T-helper 17 cell (primary cell): ENCODE results near the gene LIN54. TPM values are rescaled to one million over a fixed set of nuclear protein-coding genes. Genes with fewer than 3 reads are reported as not detected.
"Not testable (repeated sequence)": the region's sequence is repeated elsewhere in the genome, so short reads cannot be mapped to it uniquely, and the experiment has no call there.

Experiments used
- ATAC-seq: fragments of 150-1000 bp; cut with Tn5 transposase; 2 replicates; pipeline ENCODE4 v1.10.0; 2021; ENCODE audit warnings: mild to moderate bottlenecking, moderate library complexity
- DNase-seq, 3 donors: peaks; one replicate each; pipeline versions ENCODE4 v3.0.0 to v3.0.0-alpha.2; 2020 to 2021
- H3K9me3 ChIP-seq: one replicate; pipeline ENCODE4 v1.7.0; 2013; ENCODE audit warnings: low read length, mild to moderate bottlenecking; ENCODE audit not compliant: control insufficient read depth, poor library complexity, severe bottlenecking
- H3K27ac Mint-ChIP-seq: one replicate; pipeline ENCODE4 v1.8.0; 2022; ENCODE audit warnings: mild to moderate bottlenecking, moderate library complexity, mixed read lengths
- H3K27me3 Mint-ChIP-seq: one replicate; pipeline ENCODE4 v1.8.0; 2022; ENCODE audit warnings: mixed read lengths
- H3K36me3 Mint-ChIP-seq: one replicate; pipeline ENCODE4 v1.8.0; 2022; ENCODE audit warnings: low read depth, mixed read lengths
- H3K4me1 Mint-ChIP-seq: one replicate; pipeline ENCODE4 v1.8.0; 2022; ENCODE audit warnings: mild to moderate bottlenecking, mixed read lengths
- H3K4me3 Mint-ChIP-seq: one replicate; pipeline ENCODE4 v1.8.0; 2022; ENCODE audit warnings: mild to moderate bottlenecking, moderate library complexity, mixed read lengths
- total RNA-seq, 4 donors: library from RNA in 2 of 4; stranded (reverse) in 2 of 4; gene quantifications; one replicate each; pipeline ENCODE4 v1.2.3 and lab custom pipeline; 2022 to 2026

Gene LIN54
- total RNA-seq, 2 donors from 2014 or later = 15.2 to 16.8 TPM

GRCh38 chr4:83002329-83002728 is 8.3 kb downstream of the LIN54 start:
- H3K4me1 Mint-ChIP-seq = peaks cover 19% of the 10 kb centered on the region
- no peaks in the 10 kb centered on the region for H3K9me3 ChIP-seq
- no peaks in the 10 kb centered on the region for H3K27me3 Mint-ChIP-seq
- no peak overlapping the region for H3K27ac Mint-ChIP-seq
- ATAC-seq (no peak), DNase-seq (no peak)
- peaks cover 3% of the 10 kb centered on the region for H3K36me3 Mint-ChIP-seq
- no peak overlapping the region for H3K4me3 Mint-ChIP-seq

GRCh38 chr4:82998898-82999297 is 11.7 kb downstream of the LIN54 start:
- Mint-ChIP-seq H3K27me3 (no peaks in the 10 kb centered on the region), H3K4me3 (no peak overlapping the region), H3K4me1 (peaks cover 15% of the 10 kb centered on the region), H3K36me3 (peaks cover 3% of the 10 kb centered on the region), H3K27ac (no peak overlapping the region)
- ATAC-seq (no peak), DNase-seq (no peak)
- no peaks in the 10 kb centered on the region for H3K9me3 ChIP-seq

- no peak overlapping the region for H3K27ac Mint-ChIP-seq
- no peaks in the 10 kb centered on the region for H3K9me3 ChIP-seq
- H3K4me1 Mint-ChIP-seq = peaks cover 14% of the 10 kb centered on the region
- no peak overlapping the region for H3K4me3 Mint-ChIP-seq
- peaks cover 3% of the 10 kb centered on the region for H3K36me3 Mint-ChIP-seq
- DNase-seq (no peak), ATAC-seq (no peak)
- H3K27me3 Mint-ChIP-seq = no peaks in the 10 kb centered on the region
These were observed 15.8 kb downstream of the LIN54 start for GRCh38 chr4:82994834-82995233.

- no peaks in the 10 kb centered on the region for H3K9me3 ChIP-seq
- Mint-ChIP-seq H3K4me3 (peak overlapping the region; percentile 84), H3K36me3 (peaks cover 2% of the 10 kb centered on the region), H3K4me1 (peaks cover 16% of the 10 kb centered on the region), H3K27ac (peak overlapping the region; percentile 89), H3K27me3 (no peaks in the 10 kb centered on the region)
- DNase-seq = no peak
- peak; percentile 83 for ATAC-seq
These were observed 20.8 kb downstream of the LIN54 start for GRCh38 chr4:82989575-82990429.

- peaks cover 16% of the 10 kb centered on the region for H3K4me1 Mint-ChIP-seq
- no peak overlapping the region for H3K4me3 Mint-ChIP-seq
- peaks cover 2% of the 10 kb centered on the region for H3K36me3 Mint-ChIP-seq
- H3K27ac Mint-ChIP-seq = no peak overlapping the region
- no peak for ATAC-seq
- no peaks in the 10 kb centered on the region for H3K9me3 ChIP-seq
- DNase-seq = no peak
- no peaks in the 10 kb centered on the region for H3K27me3 Mint-ChIP-seq
These were observed 22.2 kb downstream of the LIN54 start for GRCh38 chr4:82988323-82988832.

GRCh38 chr4:82987519-82987918 is 23.1 kb downstream of the LIN54 start:
- not testable (repeated sequence) for H3K27me3 Mint-ChIP-seq, H3K36me3 Mint-ChIP-seq, H3K4me3 Mint-ChIP-seq, H3K27ac Mint-ChIP-seq, H3K9me3 ChIP-seq, DNase-seq, ATAC-seq
- peaks cover 17% of the 10 kb centered on the region for H3K4me1 Mint-ChIP-seq

GRCh38 chr4:82984459-82984858 is 26.2 kb downstream of the LIN54 start:
- Mint-ChIP-seq H3K4me1 (peaks cover 11% of the 10 kb centered on the region), H3K36me3 (peaks cover 2% of the 10 kb centered on the region), H3K27ac (no peak overlapping the region), H3K4me3 (no peak overlapping the region), H3K27me3 (no peaks in the 10 kb centered on the region)
- ATAC-seq (no peak), DNase-seq (no peak)
- H3K9me3 ChIP-seq = no peaks in the 10 kb centered on the region

GRCh38 chr4:82983444-82983843 is 27.2 kb downstream of the LIN54 start:
- H3K9me3 ChIP-seq = no peaks in the 10 kb centered on the region
- Mint-ChIP-seq H3K36me3 (peaks cover 2% of the 10 kb centered on the region), H3K4me3 (no peak overlapping the region), H3K27ac (no peak overlapping the region), H3K4me1 (peaks cover 6% of the 10 kb centered on the region), H3K27me3 (no peaks in the 10 kb centered on the region)
- no peak for DNase-seq
- no peak for ATAC-seq

- peaks cover 6% of the 10 kb centered on the region for H3K36me3 Mint-ChIP-seq
- ATAC-seq = no peak
- H3K4me1 Mint-ChIP-seq = peaks cover 8% of the 10 kb centered on the region
- H3K27me3 Mint-ChIP-seq = no peaks in the 10 kb centered on the region
- no peaks in the 10 kb centered on the region for H3K9me3 ChIP-seq
- no peak overlapping the region for H3K4me3 Mint-ChIP-seq
- DNase-seq = no peak
- H3K27ac Mint-ChIP-seq = no peak overlapping the region
These were observed 29.5 kb downstream of the LIN54 start for GRCh38 chr4:82981138-82981537.

GRCh38 chr4:82975792-82976191 is 34.8 kb downstream of the LIN54 start:
- H3K27ac Mint-ChIP-seq = no peak overlapping the region
- H3K4me3 Mint-ChIP-seq = no peak overlapping the region
- peaks cover 10% of the 10 kb centered on the region for H3K4me1 Mint-ChIP-seq
- peaks cover 9% of the 10 kb centered on the region for H3K36me3 Mint-ChIP-seq
- DNase-seq (no peak), ATAC-seq (no peak)
- no peaks in the 10 kb centered on the region for H3K9me3 ChIP-seq
- H3K27me3 Mint-ChIP-seq = no peaks in the 10 kb centered on the region

GRCh38 chr4:82969414-82969813 is 41.2 kb downstream of the LIN54 start:
- no peaks in the 10 kb centered on the region for H3K27me3 Mint-ChIP-seq
- peaks cover 7% of the 10 kb centered on the region for H3K4me1 Mint-ChIP-seq
- DNase-seq (no peak), ATAC-seq (no peak)
- peaks cover 9% of the 10 kb centered on the region for H3K36me3 Mint-ChIP-seq
- H3K9me3 ChIP-seq = no peaks in the 10 kb centered on the region
- H3K27ac Mint-ChIP-seq = no peak overlapping the region
- no peak overlapping the region for H3K4me3 Mint-ChIP-seq

- Mint-ChIP-seq H3K4me1 (peaks cover 7% of the 10 kb centered on the region), H3K36me3 (peaks cover 9% of the 10 kb centered on the region), H3K27ac (peak overlapping the region; percentile 53), H3K27me3 (no peaks in the 10 kb centered on the region), H3K4me3 (no peak overlapping the region)
- H3K9me3 ChIP-seq = no peaks in the 10 kb centered on the region
- no peak for ATAC-seq
- no peak for DNase-seq
These were observed 41.7 kb downstream of the LIN54 start for GRCh38 chr4:82968972-82969371.

GRCh38 chr4:82965763-82966162 is 44.9 kb downstream of the LIN54 start:
- DNase-seq (no peak), ATAC-seq (no peak)
- Mint-ChIP-seq H3K27me3 (no peaks in the 10 kb centered on the region), H3K36me3 (peaks cover 11% of the 10 kb centered on the region), H3K27ac (peak overlapping the region; percentile 46), H3K4me1 (peaks cover 6% of the 10 kb centered on the region), H3K4me3 (no peak overlapping the region)
- no peaks in the 10 kb centered on the region for H3K9me3 ChIP-seq

- no peak for ATAC-seq
- H3K27ac Mint-ChIP-seq = no peak overlapping the region
These were observed 53.6 kb downstream of the LIN54 start for GRCh38 chr4:82957045-82957444.

More at GRCh38 chr4:82957045-82957444, 53.6 kb downstream of the LIN54 start:
- no peak for DNase-seq
- no peak overlapping the region for H3K4me3 Mint-ChIP-seq
- no peaks in the 10 kb centered on the region for H3K9me3 ChIP-seq
- H3K4me1 Mint-ChIP-seq = peaks cover 11% of the 10 kb centered on the region
- peaks cover 2% of the 10 kb centered on the region for H3K36me3 Mint-ChIP-seq
- no peaks in the 10 kb centered on the region for H3K27me3 Mint-ChIP-seq
